HCT116 (cell line): ENCODE measurements around the gene EXOC4. TPM values are rescaled to one million over a fixed set of nuclear protein-coding genes. Genes with fewer than 3 reads are reported as not detected.

Experiments
- ATAC-seq: fragments of 200-7000 bp; cut with Tn5 transposase; 2 replicates; pipeline ENCODE4 v1.9.1; 2020; ENCODE audit warnings: mild to moderate bottlenecking, moderate library complexity
- BruUV-seq: library from RNA; stranded (reverse); fragments of 400-500 nt; replicated peaks from 2 replicates; lab custom pipeline; 2021; lab: Mats Ljungman, UMichigan
- CTCF ChIA-PET: fragments of 300-600 bp; sonication (Branson Sonifier 250); formaldehyde crosslinking; loops from one replicate; lab custom pipeline; 2021; ENCODE audit warnings: antibody characterized with exemption; lab: Charles Lee
- POLR2A ChIA-PET: fragments of 300-600, 350-600 bp; sonication (Branson Sonifier 250); formaldehyde crosslinking; loops from one replicate; lab custom pipeline; 2021; ENCODE audit warnings: antibody characterized with exemption; lab: Charles Lee
- RAD21 ChIA-PET, 2 experiments: fragments of 300-600 bp; sonication (Branson Sonifier 250); formaldehyde crosslinking; loops; one replicate each; lab custom pipeline; 2023; ENCODE audit warnings: low total read pairs in 2 of 2; ENCODE audit not compliant: uncharacterized antibody in 2 of 2, unreplicated experiment in 2 of 2, low non-redundant PET in 1 of 2; lab: Charles Lee
- DNase-seq: peaks from one replicate; pipeline ENCODE4 v3.0.0-alpha.2; 2010; ENCODE audit warnings: low read depth, low spot score
- H2AFZ ChIP-seq: fragments of 200-600 bp; shearing (Covaris generic), sonication (generic); 2 replicates; pipeline ENCODE4 v1.6.1; 2017; ENCODE audit warnings: low read depth, mixed run types, mixed read lengths, antibody characterized with exemption, low read length; ENCODE audit not compliant: poor library complexity, severe bottlenecking
- H3K27ac ChIP-seq: 2 replicates; pipeline ENCODE4 v1.5.1; 2012; ENCODE audit warnings: low read depth, low read length
- H3K27me3 ChIP-seq: fragments of 200-600 bp; sonication (generic); 2 replicates; pipeline ENCODE4 v1.6.1; 2016; ENCODE audit warnings: mixed run types, low read length, mixed read lengths; ENCODE audit not compliant: insufficient read depth
- H3K36me3 ChIP-seq, 2 experiments: fragments of 200-500 bp in 1 of 2; fragments of 200-600 bp in 1 of 2; sonication (Bioruptor generic) in 1 of 2; sonication (generic) in 1 of 2; 2 replicates each; pipeline versions ENCODE4 v1.5.1 to v1.6.1; 2014 to 2016; ENCODE audit warnings: low read length in 2 of 2, inconsistent platforms in 1 of 2, mixed read lengths in 1 of 2, mixed run types in 1 of 2; ENCODE audit not compliant: insufficient read depth in 2 of 2, control insufficient read depth in 1 of 2
- H3K4me1 ChIP-seq, 2 experiments: fragments of 200-600 bp in 1 of 2; sonication (generic) in 1 of 2; 2 replicates each; pipeline versions ENCODE4 v1.5.1 to v1.6.1; 2012 to 2017; ENCODE audit warnings: low read length in 2 of 2, inconsistent platforms in 1 of 2, mild to moderate bottlenecking in 1 of 2, mixed read lengths in 1 of 2, mixed run types in 1 of 2, moderate library complexity in 1 of 2; ENCODE audit not compliant: insufficient read depth in 2 of 2, control insufficient read depth in 1 of 2
- H3K4me2 ChIP-seq: fragments of 200-600 bp; sonication (generic); 2 replicates; pipeline ENCODE4 v1.6.1; 2017; ENCODE audit warnings: mixed run types, low read length, mixed read lengths
- H3K4me3 ChIP-seq, 2 experiments: fragments of 200-600 bp in 1 of 2; sonication (generic) in 1 of 2; replicated peaks in 1 of 2; 2 replicates each; pipeline ENCODE4 v1.5.1; 2011 to 2016; ENCODE audit warnings: low read length in 2 of 2, control low read depth in 1 of 2, low read depth in 1 of 2, mild to moderate bottlenecking in 1 of 2, mixed read lengths in 1 of 2, mixed run types in 1 of 2
- H3K79me2 ChIP-seq: fragments of 200-600 bp; sonication (generic); 2 replicates; pipeline ENCODE4 v1.6.1; 2017; ENCODE audit warnings: mild to moderate bottlenecking, mixed run types, low read length, moderate library complexity, mixed read lengths; ENCODE audit not compliant: insufficient read depth
- H3K9ac ChIP-seq: fragments of 200-600 bp; sonication (generic); 2 replicates; pipeline ENCODE4 v1.6.1; 2016; ENCODE audit warnings: low read length, mixed read lengths
- H3K9me2 ChIP-seq: fragments of 200-600 bp; sonication (generic), shearing (Covaris generic); 2 replicates; pipeline ENCODE4 v1.6.1; 2017; ENCODE audit warnings: mixed run types, mild to moderate bottlenecking, moderate library complexity; ENCODE audit not compliant: insufficient read depth
- H3K9me3 ChIP-seq, 2 experiments: fragments of 200-500 bp in 1 of 2; fragments of 200-600 bp in 1 of 2; sonication (Bioruptor generic) in 1 of 2; sonication (generic) in 1 of 2; 2 replicates each; pipeline ENCODE4 v1.6.1; 2014 to 2017; ENCODE audit warnings: low read length in 2 of 2, mixed read lengths in 2 of 2, inconsistent platforms in 1 of 2, low read depth in 1 of 2, mild to moderate bottlenecking in 1 of 2, mixed run types in 1 of 2, moderate library complexity in 1 of 2; ENCODE audit not compliant: control insufficient read depth in 1 of 2, insufficient read depth in 1 of 2
- H4K20me1 ChIP-seq: fragments of 200-600 bp; sonication (generic), shearing (Covaris generic); 2 replicates; pipeline ENCODE4 v1.6.1; 2017; ENCODE audit warnings: mixed run types, mild to moderate bottlenecking, moderate library complexity; ENCODE audit not compliant: insufficient read depth
- ATF3 ChIP-seq: IDR thresholded peaks from 2 replicates; pipeline ENCODE4 v1.6.1; 2012
- CBX3 ChIP-seq: IDR thresholded peaks from 2 replicates; pipeline ENCODE4 v1.6.1; 2012; ENCODE audit warnings: low read depth
- CTCF ChIP-seq, 3 experiments: fragments of 200-600 bp in 1 of 3; sonication (generic) in 1 of 3; IDR thresholded peaks in 2 of 3; conservative IDR thresholded peaks in 1 of 3; 2 replicates each; pipeline ENCODE4 v1.5.1; 2012 to 2017; ENCODE audit warnings: low read depth in 2 of 3, low read length in 2 of 3, antibody characterized with exemption in 1 of 3, borderline replicate concordance in 1 of 3, control low read depth in 1 of 3, mild to moderate bottlenecking in 1 of 3, mixed read lengths in 1 of 3, mixed run types in 1 of 3, moderate library complexity in 1 of 3; ENCODE audit not compliant: insufficient read depth in 1 of 3
- ELF1 ChIP-seq: IDR thresholded peaks from 2 replicates; pipeline ENCODE4 v1.6.1; 2012; ENCODE audit warnings: low read depth, borderline replicate concordance
- EZH2 ChIP-seq: fragments of 200-600 bp; sonication (generic); IDR thresholded peaks from 2 replicates; pipeline ENCODE4 v1.6.1; 2017; ENCODE audit warnings: antibody characterized with exemption, mixed run types
- FOSL1 ChIP-seq: IDR thresholded peaks from 2 replicates; pipeline ENCODE4 v1.6.1; 2012; ENCODE audit warnings: low read depth
- JUND ChIP-seq: IDR thresholded peaks from 2 replicates; pipeline ENCODE4 v1.6.1; 2012
- MAX ChIP-seq: IDR thresholded peaks from 2 replicates; pipeline ENCODE4 v1.6.1; 2012
- POLR2A ChIP-seq: IDR thresholded peaks from 2 replicates; pipeline ENCODE4 v1.7.0; 2011; ENCODE audit warnings: borderline replicate concordance; ENCODE audit not compliant: insufficient read depth, insufficient read length; ENCODE audit errors: extremely low read depth
- POLR2AphosphoS5 ChIP-seq: IDR thresholded peaks from 2 replicates; pipeline ENCODE4 v1.6.1; 2011; ENCODE audit warnings: mild to moderate bottlenecking, low read depth, low read length, moderate library complexity
- REST ChIP-seq: IDR thresholded peaks from 2 replicates; pipeline ENCODE4 v1.6.1; 2012; ENCODE audit warnings: low read depth
- SP1 ChIP-seq: IDR thresholded peaks from 2 replicates; pipeline ENCODE4 v1.6.1; 2012; ENCODE audit warnings: low read depth
- SRF ChIP-seq: IDR thresholded peaks from 2 replicates; pipeline ENCODE4 v1.6.1; 2012; ENCODE audit warnings: low read depth
- TCF7L2 ChIP-seq: IDR thresholded peaks from 2 replicates; pipeline ENCODE4 v1.7.0; 2011; ENCODE audit warnings: borderline replicate concordance, inconsistent platforms; ENCODE audit not compliant: insufficient read depth, insufficient read length; ENCODE audit errors: extremely low read depth
- YY1 ChIP-seq: IDR thresholded peaks from 2 replicates; pipeline ENCODE4 v1.6.1; 2011; ENCODE audit warnings: low read length, low read depth, moderate library complexity, mild to moderate bottlenecking; ENCODE audit not compliant: insufficient replicate concordance; ENCODE audit errors: extremely low read depth
- ZBTB33 ChIP-seq: IDR thresholded peaks from 2 replicates; pipeline ENCODE4 v1.6.1; 2011; ENCODE audit warnings: mild to moderate bottlenecking, low read length, moderate library complexity; ENCODE audit not compliant: insufficient replicate concordance; ENCODE audit errors: extremely low read depth
- ZFX ChIP-seq: fragments of 450-650 bp; IDR thresholded peaks from 2 replicates; pipeline ENCODE4 v1.6.1; 2017
- ZNF274 ChIP-seq: fragments of 200-500 bp; sonication (Bioruptor generic); IDR thresholded peaks from 2 replicates; pipeline ENCODE4 v1.6.1; 2014; ENCODE audit warnings: mild to moderate bottlenecking, low read depth, low read length, inconsistent platforms
- intact Hi-C: fragments of 100-400 bp; cut with micrococcal nuclease; formaldehyde crosslinking; loops from 2 replicates; pipeline ENCODE4 v1.10.0; 2022
- total RNA-seq: library from RNA; stranded (reverse); gene quantifications from one replicate; pipeline ENCODE4 v1.2.1, GENCODE V29; 2021; ENCODE audit not compliant: unreplicated experiment

EXOC4 gene
- total RNA-seq, 1 experiment from 2014 or later, result 40.3 TPM

- no peak overlapping the region for H3K9ac ChIP-seq
- DNase-seq (no peak), ATAC-seq (no peak)
- H3K9me2 ChIP-seq, result no peaks in the 10 kb centered on the region
- H3K4me3 ChIP-seq, result no peak overlapping the region
- H3K79me2 ChIP-seq, result no peaks in the 10 kb centered on the region
- POLR2A ChIA-PET, result no interaction called here
- no TSS peak for BruUV-seq
- no peak overlapping the region for H3K4me2 ChIP-seq
- H4K20me1 ChIP-seq, result no peaks in the 10 kb centered on the region
- H3K9me3 ChIP-seq, result no peaks in the 10 kb centered on the region
- H3K4me1 ChIP-seq, result no peaks in the 10 kb centered on the region
- intact Hi-C loops, result no loop called here
- H3K27ac ChIP-seq, result no peak overlapping the region
- no peaks in the 10 kb centered on the region for H3K36me3 ChIP-seq
- no peak for TF ChIP-seq SRF
- TF ChIP-seq ZFX, result no peak
- no peak for TF ChIP-seq ELF1
- TF ChIP-seq REST, result no peak
- no peak for TF ChIP-seq CTCF (IDR thresholded peaks at IDR 0.05 in 2 of 3, conservative IDR thresholded peaks at IDR 0.05 in 1 of 3; ENCODE audit: borderline replicate concordance in 1 of 3, insufficient read depth in 1 of 3, low read depth in 2 of 3, low read length in 2 of 3)
- TF ChIP-seq ZNF274, result no peak
- no peak for TF ChIP-seq POLR2A
- no peak for TF ChIP-seq EZH2
- no peak for TF ChIP-seq JUND
- no peak for TF ChIP-seq MAX
- TF ChIP-seq ATF3, result no peak
- no peak for TF ChIP-seq YY1
- TF ChIP-seq FOSL1, result no peak
- no peak for TF ChIP-seq SP1
- no peak for TF ChIP-seq ZBTB33
- TF ChIP-seq POLR2AphosphoS5, result no peak
- no peak for TF ChIP-seq CBX3
- no peak for TF ChIP-seq TCF7L2
- RAD21 ChIA-PET, result no interaction called here
- CTCF ChIA-PET, result interaction anchor here (0.9 kb wide), 1 partner anchor 10 kb away, joined by 3 read pairs; no protein-coding TSS in a partner anchor
- no peaks in the 10 kb centered on the region for H3K27me3 ChIP-seq
- H2AFZ ChIP-seq, result no peak overlapping the region
Measured at GRCh38 chr7:133246558-133246957, 6.3 kb upstream of the EXOC4 start.
